H1 (cell line): ENCODE measurements around the gene KATNBL1. TPM values are rescaled to one million over a fixed set of nuclear protein-coding genes. Genes with fewer than 3 reads are reported as not detected.
A peak's percentile ranks its signal among the peaks of the same experiment; 100 is the strongest.

Source experiments
- CHD1 ChIP-seq: IDR thresholded peaks from 2 replicates; pipeline ENCODE4 v1.6.1; 2012; ENCODE audit warnings: low read depth, low read length, improper control_type of control experiment
- CHD7 ChIP-seq: fragments of 300-600 bp; sonication (generic); IDR thresholded peaks from 2 replicates; pipeline ENCODE4 v1.7.1; 2012; ENCODE audit warnings: low read length, moderate library complexity, mild to moderate bottlenecking, inconsistent platforms; ENCODE audit not compliant: insufficient replicate concordance
- GABPA ChIP-seq: IDR thresholded peaks from 2 replicates; pipeline ENCODE4 v1.6.1; 2011; ENCODE audit warnings: mild to moderate bottlenecking, low read length, moderate library complexity, borderline replicate concordance; ENCODE audit not compliant: insufficient read depth
- KDM1A ChIP-seq: fragments of 200-600, 300-600 bp; sonication (generic); IDR thresholded peaks from 2 replicates; pipeline ENCODE4 v1.7.1; 2016; ENCODE audit warnings: mild to moderate bottlenecking, low read length, borderline replicate concordance
- KDM4A ChIP-seq: IDR thresholded peaks from one replicate; pipeline ENCODE4 v1.7.1; 2012; ENCODE audit warnings: low read depth, mild to moderate bottlenecking, moderate library complexity, low read length, inconsistent platforms; ENCODE audit not compliant: severe bottlenecking
- KDM5A ChIP-seq: fragments of 200-600 bp; IDR thresholded peaks from 2 replicates; pipeline ENCODE4 v1.7.1; 2012; ENCODE audit warnings: mild to moderate bottlenecking, low read length, inconsistent platforms, mixed read lengths
- POU5F1 ChIP-seq: IDR thresholded peaks from 2 replicates; pipeline ENCODE4 v1.6.1; 2011; ENCODE audit warnings: low read depth, mild to moderate bottlenecking, low read length, moderate library complexity
- RAD21 ChIP-seq, 2 experiments: IDR thresholded peaks in 1 of 2; conservative IDR thresholded peaks in 1 of 2; 2 replicates each; pipeline ENCODE4 v1.6.1; 2011; ENCODE audit warnings: low read depth in 2 of 2, low read length in 2 of 2, improper control_type of control experiment in 1 of 2, inconsistent platforms in 1 of 2, mild to moderate bottlenecking in 1 of 2, moderate library complexity in 1 of 2
- SIN3A ChIP-seq, 2 experiments: IDR thresholded peaks in 1 of 2; conservative IDR thresholded peaks in 1 of 2; 2 replicates each; pipeline ENCODE4 v1.6.1; 2011 to 2012; ENCODE audit warnings: low read length in 2 of 2, improper control_type of control experiment in 1 of 2, low read depth in 1 of 2, mild to moderate bottlenecking in 1 of 2
- polyA plus RNA-seq, 7 experiments: library from polyadenylated mRNA; depleted of rRNA in 3 of 7; stranded (reverse) in 5 of 7; unstranded in 2 of 7; fragments of >200 nt in 5 of 7; fragments of 200-250 nt in 2 of 7; gene quantifications; 1 replicate in 5 of 7; 2 replicates in 1 of 7; 4 replicates in 1 of 7; pipeline versions ENCODE4 v1.2.1 to v1.2.3, GENCODE V29; 2011 to 2013; ENCODE audit warnings: missing spikeins in 2 of 7, mixed read lengths in 2 of 7
- total RNA-seq: library from RNA; stranded (reverse); fragmentation: NEBNext Ultra II Directional; extraction: Animal tissue kit (Norgen Biotek cat#: 25700); gene quantifications from 2 replicates; pipeline ENCODE4 v1.2.1, GENCODE V29; 2021

Gene KATNBL1
- total and polyA plus RNA-seq, 2 of the 8 experiments (the other 6 are each of a cell fraction or from before 2014, with no cell fraction given): 14.2 to 51.4 TPM

DNA sequence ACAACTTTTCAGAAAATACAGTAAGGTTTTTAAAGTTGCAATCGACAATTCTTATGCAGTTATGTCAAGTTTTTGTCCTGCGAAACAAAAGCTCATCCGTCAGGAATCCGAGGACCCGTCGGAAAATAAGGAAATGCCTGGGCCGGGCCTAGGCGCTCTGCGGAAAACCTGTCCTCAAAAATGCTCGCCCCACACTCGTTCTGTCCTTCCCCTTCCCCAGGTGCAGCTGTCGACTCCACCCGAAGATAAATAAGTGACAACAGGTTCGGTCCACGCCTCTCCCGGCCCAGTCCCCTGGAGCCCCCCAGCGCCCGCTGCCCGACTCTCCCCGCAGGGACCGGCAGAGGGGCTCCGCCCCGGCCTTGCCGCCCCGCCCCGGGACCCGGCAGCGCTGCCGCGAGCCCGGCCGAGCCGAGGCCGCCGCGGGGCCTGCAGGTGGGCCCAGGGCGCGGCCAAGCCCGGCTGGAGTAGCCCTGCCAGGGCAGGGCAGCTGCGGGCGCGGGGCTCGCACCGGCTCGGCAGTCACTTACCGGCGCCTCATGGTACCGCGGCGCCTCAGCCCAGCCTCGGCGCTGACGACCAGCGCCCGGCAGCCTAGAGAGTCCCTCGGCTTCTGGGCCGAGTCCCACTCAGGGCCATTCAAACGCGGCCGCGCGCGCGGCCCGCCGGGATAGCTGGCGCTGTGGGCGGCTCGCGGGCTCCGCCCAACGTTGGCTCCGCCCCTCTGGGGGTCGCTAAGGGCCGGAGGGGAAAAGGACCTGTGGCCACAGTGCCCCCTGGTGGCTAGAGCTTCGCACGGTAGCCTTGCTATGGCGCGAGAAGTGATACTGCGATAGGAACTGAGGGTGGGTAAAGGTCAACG, at the start of gene KATNBL1 (continued):
- no peak for TF ChIP-seq CHD7
- TF ChIP-seq KDM1A: no peak
- TF ChIP-seq RAD21 (IDR thresholded peaks at IDR 0.05 in 1 of 2, conservative IDR thresholded peaks at IDR 0.05 in 1 of 2; ENCODE audit: low read depth in 2 of 2, low read length in 2 of 2): peak; percentile 85 to 91
- TF ChIP-seq KDM4A: peak; percentile 48
- no peak for TF ChIP-seq POU5F1
- 0 out of 4 replicates have a peak, but pooled peaks have one; percentile 21 to 45 for TF ChIP-seq SIN3A (conservative IDR thresholded peaks at IDR 0.05 in 1 of 2, IDR thresholded peaks at IDR 0.05 in 1 of 2; ENCODE audit: low read depth in 1 of 2, low read length in 2 of 2)
- TF ChIP-seq KDM5A: no peak
- no peak for TF ChIP-seq GABPA
- no peak for TF ChIP-seq CHD1
